Ectodermal cell (in vitro differentiated cells): ENCODE measurements around the gene TNFAIP6.
"Not testable (repeated sequence)": the region's sequence is repeated elsewhere in the genome, so short reads cannot be mapped to it uniquely, and the experiment has no call there.

ENCODE experiments used
- H3K27ac ChIP-seq: 2 replicates; pipeline ENCODE4 v1.7.0; 2013; ENCODE audit warnings: mild to moderate bottlenecking, low read depth, low read length; ENCODE audit not compliant: insufficient read depth, poor library complexity, severe bottlenecking
- H3K27me3 ChIP-seq: 2 replicates; pipeline ENCODE4 v1.7.0; 2013; ENCODE audit warnings: mild to moderate bottlenecking, low read length; ENCODE audit not compliant: insufficient read depth, control insufficient read depth, poor library complexity, severe bottlenecking
- H3K36me3 ChIP-seq: one replicate; pipeline ENCODE4 v1.7.0; 2013; ENCODE audit warnings: low read length; ENCODE audit not compliant: control insufficient read depth, insufficient read depth
- H3K4me1 ChIP-seq: one replicate; pipeline ENCODE4 v1.7.0; 2013; ENCODE audit warnings: low read length; ENCODE audit not compliant: control insufficient read depth, insufficient read depth
- H3K4me3 ChIP-seq: 2 replicates; pipeline ENCODE4 v1.7.0; 2013; ENCODE audit warnings: low read depth, low read length, control low read depth; ENCODE audit not compliant: insufficient read depth
- H3K9me3 ChIP-seq: 2 replicates; pipeline ENCODE4 v1.7.0; 2013; ENCODE audit warnings: mild to moderate bottlenecking, low read length, moderate library complexity; ENCODE audit not compliant: control insufficient read depth
- WGBS, 2 experiments: methylation state at CpG; one replicate each; pipeline ENCODE4 v1.1.7; 2013; ENCODE audit warnings: missing lambda C conversion rate in 2 of 2; 5-methylcytosine and 5-hydroxymethylcytosine counted together

The TNFAIP6 gene

GRCh38 chr2:151409601-151410484 lies 52.5 kb downstream of the TNFAIP6 start, which contains the start of gene RIF1:
Gene RIF1 (plus strand): TSS chr2:151409902. CDS start chr2:151410424, 522 bp downstream.
- Histone ChIP-seq H3K9me3 (no peaks in the 10 kb centered on the region), H3K27me3 (no peaks in the 10 kb centered on the region), H3K36me3 (peaks cover 5% of the 10 kb centered on the region), H3K27ac (peak within 1 kb of the TSS; percentile 93), H3K4me1 (no peaks in the 10 kb centered on the region), H3K4me3 (peak within 1 kb of the TSS; percentile 91)
- 0 to 1% methylated on average over 65 of the region's 65 CpGs for WGBS, 2 experiments

- Histone ChIP-seq H3K36me3 (peaks cover 5% of the 10 kb centered on the region), H3K27me3 (no peaks in the 10 kb centered on the region), H3K9me3 (no peaks in the 10 kb centered on the region), H3K27ac (peak overlapping the region; percentile 93), H3K4me1 (no peaks in the 10 kb centered on the region), H3K4me3 (peak overlapping the region; percentile 91)
- WGBS, 2 experiments = 0 to 1% methylated on average over 21 of the region's 21 CpGs
Measured at GRCh38 chr2:151410485-151410834, 53.1 kb downstream of the TNFAIP6 start.

GRCh38 chr2:151417650-151418049 lies 60.3 kb downstream of the TNFAIP6 start:
- no peak overlapping the region for H3K4me3 ChIP-seq
- 94 to 95% methylated on average over 2 to 3 of the region's 3 CpGs for WGBS, 2 experiments
- H3K4me1 ChIP-seq = no peaks in the 10 kb centered on the region
- H3K9me3 ChIP-seq = no peaks in the 10 kb centered on the region
- H3K36me3 ChIP-seq = peaks cover 53% of the 10 kb centered on the region
- H3K27ac ChIP-seq = no peak overlapping the region
- H3K27me3 ChIP-seq = no peaks in the 10 kb centered on the region

- H3K27me3 ChIP-seq, H3K4me1 ChIP-seq, H3K9me3 ChIP-seq, H3K27ac ChIP-seq, H3K4me3 ChIP-seq: not testable (repeated sequence)
- 93% methylated on average over 12 of the region's 12 CpGs for WGBS, 2 experiments
- H3K36me3 ChIP-seq = peaks cover 51% of the 10 kb centered on the region
Measured at GRCh38 chr2:151421681-151422080, 64.3 kb downstream of the TNFAIP6 start.

- no peaks in the 10 kb centered on the region for H3K4me1 ChIP-seq
- 91 to 95% methylated on average over 3 of the region's 3 CpGs for whole genome bisulfite sequencing, 2 experiments
- H3K27me3 ChIP-seq = no peaks in the 10 kb centered on the region
- no peaks in the 10 kb centered on the region for H3K9me3 ChIP-seq
- peaks cover 39% of the 10 kb centered on the region for H3K36me3 ChIP-seq
- no peak overlapping the region for H3K4me3 ChIP-seq
- H3K27ac ChIP-seq = no peak overlapping the region
Measured at GRCh38 chr2:151422917-151423439, 65.6 kb downstream of the TNFAIP6 start.

GRCh38 chr2:151423760-151424159 lies 66.4 kb downstream of the TNFAIP6 start:
- Histone ChIP-seq H3K9me3 (no peaks in the 10 kb centered on the region), H3K36me3 (peaks cover 41% of the 10 kb centered on the region), H3K4me1 (no peaks in the 10 kb centered on the region), H3K4me3 (no peak overlapping the region), H3K27ac (no peak overlapping the region), H3K27me3 (no peaks in the 10 kb centered on the region)
- 92 to 96% methylated on average over 3 of the region's 3 CpGs for WGBS, 2 experiments
